HG03575 (cell line): ENCODE measurements around the gene CPLX1.
"Not testable (repeated sequence)": the region's sequence is repeated elsewhere in the genome, so short reads cannot be mapped to it uniquely, and the experiment has no call there.

Source experiments
- ATAC-seq: cut with Tn5 transposase; IDR thresholded peaks from one replicate; pipeline ENCODE4 v1.9.1; 2021; ENCODE audit not compliant: unreplicated experiment, insufficient number of reproducible peaks, low FRiP score; ENCODE audit errors: extremely low read depth

Gene CPLX1

DNA sequence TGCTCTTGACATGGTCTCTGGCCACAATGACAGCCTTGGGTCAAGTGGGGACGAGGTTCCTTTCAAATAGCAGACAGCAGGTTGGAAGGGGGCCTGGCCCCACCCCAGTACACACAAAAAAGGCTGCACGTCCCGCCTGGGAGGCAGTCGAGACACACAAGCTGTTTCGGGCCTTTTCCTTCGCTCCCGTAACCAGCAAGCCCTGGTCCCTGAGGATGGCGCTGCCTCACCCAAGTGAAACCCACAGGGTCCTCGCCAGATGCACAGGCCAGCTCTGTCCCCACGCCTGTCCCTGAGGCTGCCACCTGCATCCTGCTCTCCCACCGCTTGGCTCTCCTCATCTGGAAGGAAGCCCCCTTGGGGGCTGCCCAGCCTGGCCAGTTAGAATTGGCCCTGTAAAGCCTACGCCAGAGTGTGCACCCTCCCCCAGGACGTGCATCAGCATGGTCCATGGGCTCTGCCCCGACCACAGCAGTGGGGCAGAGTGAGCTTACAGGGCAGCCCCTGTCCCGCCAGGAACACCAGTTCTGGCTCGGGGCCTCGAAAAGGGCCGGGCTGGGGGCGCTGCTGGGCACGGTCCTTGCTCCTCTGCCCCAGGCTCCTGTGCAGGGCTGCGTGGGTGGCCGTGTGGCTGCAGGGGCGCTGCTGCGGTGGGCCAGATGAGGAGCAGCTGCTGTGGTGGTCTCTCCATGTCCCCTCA lies 2.0 kb downstream of the CPLX1 start:
- no peak for ATAC-seq

DNA sequence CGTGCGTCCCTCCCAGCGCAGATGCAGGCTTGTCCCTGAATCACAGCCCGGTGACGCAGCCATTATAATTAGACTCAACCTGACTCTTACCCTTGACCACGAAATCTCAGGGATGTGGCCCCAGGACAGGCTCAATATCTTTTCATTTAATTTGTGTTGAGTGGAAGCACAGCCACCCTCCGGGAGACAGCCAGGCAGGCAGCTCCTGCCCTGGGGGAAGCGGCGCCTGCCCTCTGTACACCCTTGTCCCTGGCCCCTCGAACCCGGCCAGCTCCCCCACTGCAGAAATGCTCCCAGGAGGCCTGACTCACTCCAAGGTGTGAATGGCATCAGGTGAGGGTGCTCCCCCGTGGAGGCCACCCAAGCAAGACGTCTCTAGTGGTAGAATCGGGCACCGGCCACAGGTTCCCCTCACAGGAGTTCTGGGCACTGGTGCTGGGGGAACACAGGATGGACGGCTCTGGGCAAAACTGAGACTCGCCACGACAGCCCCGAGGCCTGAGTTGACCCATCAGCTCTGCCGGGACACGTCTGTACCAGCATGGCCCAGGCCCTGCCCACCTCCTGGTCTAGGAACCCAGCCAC lies 2.7 kb downstream of the CPLX1 start:
- ATAC-seq = no peak

DNA sequence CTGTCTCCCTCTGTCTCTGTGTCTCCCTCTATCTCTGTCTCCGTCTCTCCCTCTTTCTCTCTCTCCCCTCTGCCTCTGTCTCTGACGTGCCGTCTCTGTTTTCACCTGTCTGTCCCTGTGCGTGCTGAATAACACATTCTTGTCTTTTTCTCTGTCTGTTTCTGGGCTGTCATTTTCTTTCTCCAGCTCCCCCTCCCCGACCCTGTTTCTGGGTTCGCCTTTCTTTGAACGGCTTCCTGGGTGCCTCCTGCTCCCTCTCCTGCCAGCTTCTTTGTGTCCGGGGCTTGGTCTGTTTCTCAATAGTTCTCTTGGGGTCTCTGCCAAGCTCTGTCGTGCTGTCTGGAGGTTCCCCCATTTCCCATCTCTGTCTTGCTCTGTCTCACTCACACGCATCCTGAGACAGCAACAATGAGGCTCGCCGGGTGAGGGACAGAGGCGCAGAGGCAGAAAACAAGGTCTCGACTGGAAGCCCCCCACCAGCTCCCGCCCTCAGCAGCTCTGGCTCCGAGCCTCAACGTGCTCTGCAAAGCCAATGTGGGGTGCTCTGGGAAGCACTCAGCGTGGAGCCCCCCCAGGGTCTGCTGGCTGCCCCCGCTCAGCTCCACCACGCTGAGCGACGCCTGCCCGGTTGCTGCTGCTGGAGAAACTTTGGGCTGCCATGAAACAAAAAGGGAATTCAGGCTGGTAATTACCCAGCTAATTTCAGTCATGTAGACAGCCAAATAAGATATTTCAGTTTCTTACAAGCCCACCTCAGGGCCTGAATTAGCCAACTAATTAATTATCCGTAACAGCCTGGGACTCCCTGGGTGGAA lies 3.4 kb downstream of the CPLX1 start:
- no peak for ATAC-seq

DNA sequence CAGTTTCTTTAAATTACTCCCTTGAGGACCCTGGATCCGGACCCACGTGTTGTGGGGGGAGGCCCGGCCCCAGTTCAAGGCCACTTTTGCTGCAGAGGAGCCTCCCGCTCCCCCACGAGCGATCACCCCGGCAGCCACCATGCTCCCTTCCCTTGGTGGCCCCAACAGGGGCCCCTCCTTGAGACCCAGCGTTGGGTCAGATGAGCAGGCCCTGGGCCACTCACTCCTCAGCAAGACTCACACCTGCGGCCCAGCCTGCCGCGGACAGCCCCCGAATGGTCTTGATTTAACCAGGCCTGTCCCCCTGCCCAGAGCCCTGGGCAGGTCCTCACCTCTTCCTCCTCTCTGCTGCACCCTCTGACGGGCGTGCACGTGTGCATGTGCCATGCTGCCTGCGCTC lies 4.3 kb downstream of the CPLX1 start:
- no peak for ATAC-seq

DNA sequence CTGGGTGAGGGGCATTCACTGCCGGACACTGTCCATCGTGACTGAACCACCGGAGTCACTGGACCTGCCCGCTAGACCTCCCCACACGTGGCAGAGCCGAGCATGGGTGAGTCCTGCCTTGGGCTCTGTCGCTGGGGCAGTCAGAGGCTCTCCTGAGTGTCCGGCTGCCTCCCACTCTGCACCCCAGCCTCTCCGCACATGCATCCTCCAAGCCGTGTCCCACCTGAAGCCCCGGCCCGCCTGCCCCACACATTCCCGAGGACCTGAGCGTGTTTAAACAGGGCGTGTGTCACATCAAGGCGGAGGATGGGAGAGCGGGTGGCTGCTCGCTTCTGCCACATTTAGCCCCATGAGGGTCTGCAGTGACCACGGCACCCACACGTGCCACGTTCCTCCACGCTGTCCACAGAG lies 4.7 kb downstream of the CPLX1 start:
- no peak for ATAC-seq

DNA sequence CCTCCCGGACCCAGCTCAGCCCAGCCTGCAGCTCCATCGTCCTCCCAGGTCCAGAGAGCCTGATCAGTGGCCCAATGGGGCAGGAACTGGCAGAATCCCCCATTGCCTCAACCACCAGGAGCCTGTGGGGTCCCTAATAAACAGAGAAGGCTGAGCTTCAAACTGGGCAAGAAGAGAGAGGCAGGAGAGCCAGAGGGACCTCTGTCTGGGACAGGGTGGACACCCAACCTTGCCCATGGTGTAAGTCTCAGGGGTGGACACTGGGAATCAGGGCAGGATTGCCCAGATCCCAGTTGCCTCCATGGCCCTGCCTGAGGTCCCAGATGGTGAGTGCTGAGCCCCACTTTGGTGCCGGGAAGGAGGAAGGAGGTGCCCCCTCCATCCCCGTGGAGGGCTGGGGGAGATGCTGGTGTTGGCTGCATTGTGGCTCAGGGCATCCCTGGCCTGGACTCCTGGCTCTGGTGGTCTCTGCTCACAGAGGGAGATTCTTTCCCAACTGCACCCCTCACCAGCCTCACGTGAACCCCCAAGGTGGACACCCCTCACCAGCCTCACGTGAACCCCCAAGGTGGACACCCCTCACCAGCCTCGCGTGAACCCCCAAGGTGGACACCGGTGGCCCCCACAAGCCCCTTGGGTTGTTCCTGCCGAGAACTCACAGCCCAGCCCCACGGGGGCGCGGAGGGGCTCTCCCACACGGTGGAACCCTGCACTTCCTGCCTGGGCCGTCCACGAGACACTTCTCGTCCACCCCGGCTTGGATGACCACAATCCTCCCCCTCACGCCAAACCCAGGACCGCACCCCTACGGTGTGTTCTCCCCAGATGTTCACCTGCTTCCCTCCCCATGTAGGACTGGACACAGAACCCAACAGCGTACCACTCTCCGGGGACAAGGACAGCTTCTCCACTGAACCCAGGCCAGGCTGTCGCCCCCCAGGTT lies 5.4 kb downstream of the CPLX1 start:
- no peak for ATAC-seq

DNA sequence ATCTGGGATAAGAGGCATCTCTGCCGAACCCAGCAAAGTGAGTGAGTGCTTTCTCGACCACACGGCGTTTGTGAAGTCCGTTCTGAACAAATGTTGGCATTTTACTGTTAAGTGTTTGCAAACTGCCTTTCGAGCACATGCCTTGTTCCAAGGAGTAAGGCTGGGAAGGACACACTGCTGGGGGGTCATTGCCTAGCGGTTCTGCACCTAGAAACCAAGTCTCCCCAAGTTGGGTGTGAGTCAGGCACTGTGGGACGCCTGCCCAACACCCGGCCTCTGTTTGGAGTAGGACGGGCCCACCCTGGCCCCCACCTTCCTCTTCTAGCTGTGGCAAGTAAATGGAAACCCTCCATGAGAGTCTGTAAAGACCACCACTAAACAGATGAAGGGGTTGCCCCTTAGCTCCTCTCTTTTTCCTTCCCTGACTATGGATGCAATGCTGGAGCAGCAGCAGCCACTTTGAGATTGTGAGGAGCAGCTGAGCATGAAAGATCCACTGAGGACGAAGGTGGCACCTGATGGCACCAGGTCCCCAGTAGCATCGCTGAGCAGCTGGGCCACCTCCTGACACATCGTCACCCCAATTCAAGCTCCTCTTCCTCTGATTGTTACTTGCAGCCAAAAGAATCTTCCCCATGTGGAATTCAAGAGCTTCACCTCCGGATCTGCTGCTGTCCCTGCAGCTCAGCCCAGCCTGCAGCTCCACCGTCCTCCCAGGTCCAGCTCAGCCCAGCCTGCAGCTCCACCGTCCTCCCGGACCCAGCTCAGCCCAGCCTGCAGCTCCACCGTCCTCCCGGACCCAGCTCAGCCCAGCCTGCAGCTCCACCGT lies 6.3 kb downstream of the CPLX1 start:
- no peak for ATAC-seq

DNA sequence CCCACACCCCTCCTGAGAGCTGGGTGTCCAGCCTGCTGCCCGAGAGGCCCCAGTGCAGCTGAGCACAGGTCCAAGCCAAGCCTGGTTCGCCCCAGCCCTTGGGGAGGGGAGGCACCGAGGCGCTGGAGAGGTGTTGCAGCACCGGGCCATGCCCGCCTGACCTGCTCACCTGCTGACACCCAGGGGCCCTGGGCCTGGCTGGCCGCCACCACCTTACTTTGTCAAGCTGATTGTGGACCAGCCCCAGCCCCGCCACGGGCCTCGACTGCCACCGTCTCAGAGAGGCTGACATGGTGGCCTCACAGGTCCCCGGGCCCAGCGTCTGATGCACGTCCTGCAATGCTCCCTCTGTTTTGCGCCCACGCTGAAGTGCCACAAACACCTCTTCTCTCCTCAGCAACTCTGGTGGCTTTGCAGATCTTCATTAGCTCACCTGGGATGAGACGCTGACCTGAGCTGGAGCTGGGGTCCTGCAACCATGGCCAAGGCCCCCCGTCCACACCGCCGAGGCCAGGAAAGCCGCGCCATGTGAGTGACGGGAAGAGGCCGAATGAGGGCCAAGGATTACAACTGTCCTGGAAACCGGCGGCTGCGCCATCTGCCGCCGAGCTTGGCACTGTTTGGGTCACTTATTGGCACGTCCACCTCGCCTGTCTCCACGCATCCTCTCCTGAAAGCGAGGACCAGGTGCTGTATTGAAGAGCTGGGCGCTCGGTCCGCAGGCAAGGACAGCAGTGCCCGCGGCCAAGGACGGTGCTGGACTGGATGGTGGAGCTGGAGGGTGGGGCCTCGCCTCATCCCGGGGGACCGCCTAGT lies 7.6 kb downstream of the CPLX1 start:
- ATAC-seq = no peak

DNA sequence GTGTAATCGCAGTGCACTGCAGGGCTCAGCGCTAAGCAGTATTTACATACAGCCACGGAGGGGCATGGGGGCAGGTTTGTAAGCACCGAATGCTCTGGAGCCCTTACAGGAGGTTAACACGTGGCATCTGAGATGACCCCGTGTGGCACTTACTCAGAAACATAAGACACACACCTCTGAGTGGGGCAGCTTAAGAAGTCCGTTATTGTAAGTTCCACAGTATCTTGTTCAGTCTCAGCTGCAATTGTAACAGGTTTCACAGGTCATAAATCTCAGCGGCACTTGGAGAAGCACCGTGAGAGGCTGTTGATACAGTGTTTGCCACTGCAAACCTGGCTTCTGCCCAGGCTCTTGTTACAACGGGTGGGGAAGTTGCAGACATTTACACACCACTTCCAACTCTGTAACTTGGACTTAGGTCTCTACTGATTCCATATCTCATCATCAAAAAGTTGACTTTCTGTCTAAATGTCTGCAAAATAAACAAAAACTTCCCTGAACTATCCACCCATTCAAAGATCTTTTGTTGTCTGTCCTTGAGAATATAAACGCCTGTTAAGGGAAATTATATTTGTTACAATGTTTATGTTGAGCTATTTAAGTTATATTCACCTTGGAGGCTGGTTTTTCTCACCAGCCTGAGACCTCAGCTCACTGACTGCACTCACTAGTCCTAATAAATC lies 10.3 kb downstream of the CPLX1 start:
- ATAC-seq = no peak

DNA sequence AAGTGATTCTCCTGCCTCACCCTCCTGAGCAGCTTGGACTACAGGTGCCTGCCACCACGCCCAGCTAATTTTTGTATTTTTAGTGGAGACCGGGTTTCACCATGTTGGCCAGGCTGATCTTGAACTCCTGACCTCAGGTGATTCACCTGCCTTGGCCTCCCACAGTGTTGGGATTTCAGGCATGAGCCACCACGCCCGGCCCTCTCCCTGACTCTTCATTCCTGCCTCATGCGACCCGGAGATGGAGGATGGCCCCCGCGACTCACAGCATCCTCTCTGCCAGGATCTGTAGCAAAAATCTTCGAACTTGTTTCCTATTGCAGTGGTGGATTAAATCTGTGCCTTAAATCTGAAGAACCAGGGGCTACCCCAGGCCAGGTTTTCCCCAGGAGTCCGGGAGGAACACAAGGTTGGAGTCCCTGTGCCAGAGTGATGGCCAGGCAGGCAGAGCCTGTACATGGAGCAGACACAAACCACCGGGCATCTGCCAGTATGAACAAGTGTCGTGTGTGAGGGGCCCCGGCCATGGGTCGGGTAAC lies 11.5 kb downstream of the CPLX1 start:
- ATAC-seq = no peak

DNA sequence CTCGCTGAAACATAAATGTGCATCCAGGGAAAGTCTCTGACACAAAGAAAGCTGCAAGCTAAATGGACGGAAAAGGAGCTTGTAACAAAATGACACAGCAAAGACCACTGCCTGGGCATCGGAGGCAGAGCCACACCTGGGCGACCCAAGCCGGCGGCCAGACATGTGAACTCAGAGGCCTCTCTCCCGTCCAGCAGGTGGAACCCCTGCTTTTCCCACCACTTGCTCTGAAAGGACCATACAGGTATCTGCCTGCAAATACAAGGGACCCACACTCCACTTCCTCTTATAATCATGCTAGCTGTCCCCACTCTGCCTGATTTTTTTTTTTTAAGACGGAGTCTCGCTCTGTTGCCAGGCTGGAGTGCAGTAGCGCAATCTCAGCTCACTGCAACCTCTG lies 12.0 kb downstream of the CPLX1 start:
- ATAC-seq = no peak

DNA sequence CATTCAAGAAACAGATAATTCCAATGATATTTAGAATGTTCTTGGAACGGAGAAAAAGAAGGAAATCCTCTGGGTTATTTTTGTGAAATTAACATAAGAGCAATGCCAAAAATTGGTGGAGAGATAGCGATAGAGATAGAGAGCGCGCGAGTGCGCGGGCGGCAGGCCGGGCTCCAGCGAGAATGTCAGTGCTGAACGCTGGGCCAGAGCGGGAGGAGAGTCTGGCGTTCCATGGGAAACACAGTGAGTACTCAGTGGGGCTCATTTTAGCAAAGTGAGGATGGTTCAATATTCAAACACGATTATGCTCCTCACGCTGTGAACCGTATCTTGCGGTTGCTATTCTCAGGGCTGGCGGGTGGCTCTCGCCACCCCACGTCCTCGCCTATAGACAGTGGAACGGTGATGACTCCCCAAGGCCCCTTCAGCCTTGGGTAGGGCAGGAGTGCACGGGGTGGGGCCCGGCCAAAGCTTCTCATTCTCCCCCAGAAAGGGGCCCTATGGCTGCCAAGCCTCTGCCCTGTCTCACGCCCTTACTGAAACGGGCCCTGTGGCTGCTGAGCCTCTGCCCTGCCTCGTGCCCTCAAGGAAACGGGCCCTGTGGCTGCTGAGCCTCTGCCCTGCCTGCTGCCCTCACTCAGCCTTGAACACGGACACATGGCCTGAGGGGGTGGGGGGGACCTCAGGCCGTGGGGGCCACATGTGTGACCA lies 16.9 kb downstream of the CPLX1 start:
- no peak for ATAC-seq

DNA sequence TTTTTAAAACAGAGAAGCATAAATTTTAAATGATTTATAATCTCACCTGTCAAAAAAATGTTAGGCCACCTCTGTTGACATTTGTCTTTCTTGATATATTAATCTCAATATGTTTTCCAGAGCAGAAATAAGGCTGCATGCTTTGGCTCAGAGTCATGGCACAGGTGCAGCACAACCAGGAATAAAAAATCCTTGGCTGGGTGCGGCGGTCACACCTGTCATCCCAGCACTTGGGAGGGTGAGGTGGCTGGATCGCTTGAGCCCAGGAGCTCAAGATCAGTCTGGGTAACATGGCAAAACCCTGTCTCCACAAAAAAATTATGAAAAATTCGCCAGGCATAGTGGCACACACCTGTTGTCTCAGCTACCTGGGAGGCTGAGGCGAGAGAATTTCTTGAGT lies 18.1 kb downstream of the CPLX1 start:
- no peak for ATAC-seq

DNA sequence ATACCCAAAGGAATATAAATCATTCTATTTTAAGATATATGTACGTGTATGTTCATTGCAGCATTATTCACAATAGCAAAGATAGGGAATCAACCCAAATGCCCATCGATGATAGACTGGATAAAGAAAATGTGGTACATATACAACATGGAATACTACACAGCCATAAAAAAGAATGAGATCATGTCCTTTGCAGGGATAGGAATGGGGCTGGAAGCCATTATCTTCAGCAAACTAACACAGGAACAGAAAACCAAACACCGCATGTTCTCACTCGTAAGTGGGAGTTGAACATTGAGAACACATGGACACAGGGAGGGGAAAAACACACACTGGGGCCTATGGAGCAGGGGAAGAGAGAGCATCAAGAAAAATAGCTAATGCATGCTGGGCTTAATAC lies 18.9 kb downstream of the CPLX1 start:
- not testable (repeated sequence) for ATAC-seq

DNA sequence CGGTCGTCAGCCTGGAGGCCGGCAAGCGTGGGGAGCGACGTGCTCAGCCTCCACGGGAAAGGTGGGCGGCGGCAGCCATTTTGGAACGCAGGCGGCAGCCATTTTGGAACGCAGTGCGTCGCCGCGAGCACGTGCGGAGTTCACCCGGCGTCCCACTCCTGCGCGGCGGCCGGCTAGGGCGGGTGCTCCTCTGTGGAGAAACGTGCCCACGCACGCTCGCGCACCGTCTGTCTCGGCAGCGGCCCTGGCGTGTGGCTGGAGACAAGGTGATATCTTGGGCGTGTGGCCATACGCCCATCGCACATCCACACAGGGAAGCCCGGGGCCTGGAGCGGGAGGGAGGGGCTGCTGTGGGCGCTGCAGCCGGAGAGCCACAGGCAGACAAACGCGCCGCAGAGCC lies 21.1 kb downstream of the CPLX1 start:
- no peak for ATAC-seq

DNA sequence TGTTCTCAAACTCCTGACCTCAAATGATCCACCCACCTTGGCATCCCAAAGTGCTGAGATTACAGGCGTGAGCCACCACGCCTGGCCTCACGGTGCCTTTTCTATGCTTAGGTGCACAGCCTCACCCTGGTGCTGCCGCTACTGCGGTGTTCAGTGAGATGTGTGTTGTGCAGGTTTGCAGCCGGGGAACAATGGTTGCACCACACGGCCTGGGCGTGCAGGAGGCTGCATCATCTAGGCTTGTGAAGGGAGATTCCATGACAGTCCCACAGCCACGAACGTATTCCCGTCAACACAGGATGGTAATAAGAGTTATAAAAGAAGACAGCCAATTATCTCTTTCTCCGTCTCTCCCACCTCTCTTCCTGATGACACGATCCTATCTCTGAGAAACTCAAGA lies 22.0 kb downstream of the CPLX1 start:
- no peak for ATAC-seq
